HG03460 (cell line): ENCODE measurements around the gene PTPN18.
"Not testable (repeated sequence)": the region's sequence is repeated elsewhere in the genome, so short reads cannot be mapped to it uniquely, and the experiment has no call there.

Experiments
- ATAC-seq: cut with Tn5 transposase; IDR thresholded peaks from one replicate; pipeline ENCODE4 v1.9.1; 2021; ENCODE audit not compliant: unreplicated experiment

Gene PTPN18, protein sequence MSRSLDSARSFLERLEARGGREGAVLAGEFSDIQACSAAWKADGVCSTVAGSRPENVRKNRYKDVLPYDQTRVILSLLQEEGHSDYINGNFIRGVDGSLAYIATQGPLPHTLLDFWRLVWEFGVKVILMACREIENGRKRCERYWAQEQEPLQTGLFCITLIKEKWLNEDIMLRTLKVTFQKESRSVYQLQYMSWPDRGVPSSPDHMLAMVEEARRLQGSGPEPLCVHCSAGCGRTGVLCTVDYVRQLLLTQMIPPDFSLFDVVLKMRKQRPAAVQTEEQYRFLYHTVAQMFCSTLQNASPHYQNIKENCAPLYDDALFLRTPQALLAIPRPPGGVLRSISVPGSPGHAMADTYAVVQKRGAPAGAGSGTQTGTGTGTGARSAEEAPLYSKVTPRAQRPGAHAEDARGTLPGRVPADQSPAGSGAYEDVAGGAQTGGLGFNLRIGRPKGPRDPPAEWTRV

DNA sequence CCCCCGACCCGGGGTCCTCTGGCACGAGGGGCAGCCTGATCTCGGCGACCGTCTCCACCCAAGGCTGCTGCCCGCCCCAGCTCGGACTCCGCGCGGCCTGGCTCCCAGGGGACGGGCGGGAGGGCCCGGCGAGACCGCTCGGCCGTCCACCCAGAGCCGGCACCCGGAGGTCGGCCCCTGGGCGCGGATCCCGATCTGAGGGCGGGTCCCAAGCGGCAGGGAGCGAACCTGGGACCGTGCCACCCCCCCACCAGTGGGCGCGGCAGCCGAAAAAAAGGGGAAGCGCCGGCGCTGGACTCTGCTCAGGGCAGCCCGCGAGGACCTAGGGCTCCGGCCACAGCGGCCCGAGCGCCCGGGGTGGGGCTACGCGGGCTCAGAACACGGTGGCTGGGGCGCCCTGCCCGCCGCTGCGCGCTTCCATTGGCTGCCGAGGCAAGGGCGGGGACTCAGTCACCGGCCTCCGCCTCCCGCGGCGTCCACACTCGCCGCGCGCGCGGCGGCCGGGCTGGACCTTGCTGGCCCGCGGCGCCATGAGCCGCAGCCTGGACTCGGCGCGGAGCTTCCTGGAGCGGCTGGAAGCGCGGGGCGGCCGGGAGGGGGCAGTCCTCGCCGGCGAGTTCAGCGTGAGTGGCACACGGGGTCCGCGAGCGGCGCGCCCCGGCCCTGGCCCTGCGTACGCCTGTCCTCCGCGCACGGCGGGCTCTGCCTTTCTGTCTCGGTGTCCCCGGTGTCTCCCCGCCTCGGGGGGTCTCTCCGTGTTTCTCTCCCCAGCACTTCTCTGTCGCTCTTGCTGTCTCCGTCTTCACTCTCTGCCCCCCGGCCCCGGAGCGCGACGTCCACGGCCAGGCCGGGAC is at the start of gene PTPN18:
TSS of gene PTPN18 (plus strand) at position 479 of the 854 bp plus-strand sequence. CDS start at position 531, 52 bp downstream.
- ATAC-seq: peak; percentile 83

DNA sequence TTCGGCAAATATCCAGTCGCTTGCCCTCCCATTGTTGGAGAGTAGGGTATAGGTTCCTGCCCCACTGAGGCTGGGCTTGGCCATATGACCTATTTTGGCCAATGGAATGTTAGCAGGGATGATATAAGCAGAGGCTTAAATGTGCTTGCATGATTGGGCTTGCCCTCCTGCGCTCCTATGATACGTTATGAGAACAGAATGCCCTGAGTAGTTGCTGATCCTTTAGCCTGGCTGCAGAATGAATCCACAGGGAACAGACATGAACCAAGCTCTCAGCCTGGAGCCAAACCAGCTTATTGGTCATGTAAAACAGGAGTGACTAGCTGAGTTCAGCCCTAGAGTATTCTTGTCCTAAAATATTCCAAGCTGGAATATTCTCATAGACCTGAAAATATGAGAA is 48.0 kb upstream of the PTPN18 start:
- no peak for ATAC-seq

DNA sequence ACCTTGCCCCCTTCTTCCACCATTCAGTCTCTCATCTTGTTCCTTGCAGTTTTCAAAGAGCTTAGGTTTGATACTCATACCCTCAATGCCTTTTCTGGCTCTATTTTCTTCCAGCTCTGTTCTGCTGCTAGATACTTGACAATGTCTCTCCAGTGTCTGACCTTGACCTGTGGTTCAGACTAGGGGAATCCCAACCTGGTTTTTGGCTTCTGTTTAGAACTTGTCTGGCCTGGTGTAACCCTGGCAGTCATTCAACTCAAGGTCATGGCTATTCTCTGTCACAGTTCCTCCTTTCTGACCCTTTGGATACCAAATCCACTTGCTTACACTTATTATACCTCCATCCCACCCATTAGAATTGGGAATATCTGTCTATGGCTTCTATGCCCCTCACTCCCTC is 45.0 kb upstream of the PTPN18 start:
- ATAC-seq: no peak

DNA sequence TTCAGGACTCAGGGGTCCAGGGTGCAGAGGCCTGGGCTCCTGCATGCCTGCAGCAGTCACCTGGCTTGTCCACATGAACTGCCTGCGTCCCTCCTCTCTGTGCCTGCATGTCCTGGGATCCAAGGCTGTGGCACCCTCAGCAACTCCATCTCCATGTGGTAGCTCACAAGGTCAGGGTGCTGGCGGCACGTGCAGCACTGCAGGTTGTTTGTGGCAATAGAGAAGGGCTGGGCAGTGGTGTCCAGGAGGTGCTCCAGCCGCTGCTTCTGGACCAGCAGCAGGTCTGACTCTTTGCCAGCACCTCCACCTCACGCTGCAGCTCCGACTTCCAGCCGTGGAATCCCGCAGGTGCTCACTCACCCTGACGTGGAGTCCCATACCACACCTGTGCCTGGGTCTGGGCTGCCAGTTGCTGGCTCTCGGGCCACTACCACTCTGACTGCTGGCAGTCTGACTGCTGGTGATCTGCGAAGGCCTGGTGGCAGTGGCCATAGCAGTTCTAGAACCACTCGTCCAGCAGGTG is 42.0 kb upstream of the PTPN18 start:
- ATAC-seq: no peak

DNA sequence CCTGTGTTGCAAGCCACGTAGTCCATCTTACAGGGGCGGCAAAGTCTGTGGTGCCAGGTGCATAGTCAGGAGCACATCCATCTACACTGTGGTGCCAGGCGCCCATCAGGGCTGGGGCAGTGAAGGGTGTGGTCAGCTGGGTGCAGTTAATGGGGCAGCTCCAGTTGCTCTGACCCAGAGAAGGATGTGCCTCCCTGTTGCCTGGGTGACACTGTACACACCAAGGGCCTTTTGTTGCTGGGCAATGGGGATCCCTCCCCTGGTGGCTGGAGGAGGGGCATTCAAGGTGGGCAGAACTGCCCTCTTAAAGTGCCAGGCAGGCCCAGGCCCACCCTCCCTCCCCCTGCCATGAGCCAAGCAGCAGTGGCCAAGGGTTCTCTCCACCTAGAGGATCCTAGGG is 41.5 kb upstream of the PTPN18 start:
- ATAC-seq: no peak

DNA sequence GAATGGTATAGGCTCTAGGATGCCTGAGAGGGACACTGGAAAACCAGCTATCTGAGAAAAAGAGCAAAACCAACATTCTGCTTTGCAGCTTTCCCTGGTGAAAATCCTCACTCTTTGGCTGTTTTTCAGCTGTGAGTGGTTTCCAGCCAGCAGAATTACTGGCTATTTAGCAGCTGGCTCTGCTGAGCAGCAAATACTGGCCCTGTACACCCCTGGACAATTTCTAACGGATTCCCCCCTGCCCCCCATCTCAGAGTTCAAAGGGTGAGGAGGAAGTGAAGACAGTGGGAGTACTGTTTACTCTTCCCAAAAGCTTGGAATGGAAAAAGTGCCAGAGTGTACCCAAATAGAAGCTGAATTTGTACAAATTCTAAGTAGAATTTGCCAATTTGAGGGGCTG is 39.3 kb upstream of the PTPN18 start:
- ATAC-seq: no peak

DNA sequence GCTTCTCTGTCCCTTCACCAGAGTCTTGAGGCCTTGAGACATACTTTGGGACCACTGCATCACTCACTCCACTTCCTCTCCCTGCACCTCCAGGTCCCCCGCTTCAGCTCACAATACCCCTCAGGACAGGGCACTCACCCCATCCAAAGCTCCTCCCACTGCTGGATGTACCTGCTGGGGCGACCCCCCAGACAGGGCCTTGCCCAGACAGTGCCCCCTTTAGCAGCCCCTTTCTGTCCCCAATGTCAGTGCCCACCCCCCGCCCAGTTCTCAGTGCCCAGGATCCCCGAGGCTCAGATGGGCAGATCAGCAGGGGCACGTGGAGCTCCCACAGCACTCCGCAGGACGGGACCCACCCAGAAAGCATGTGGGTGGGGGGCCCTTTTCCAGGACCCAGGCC is 37.0 kb upstream of the PTPN18 start:
- no peak for ATAC-seq

DNA sequence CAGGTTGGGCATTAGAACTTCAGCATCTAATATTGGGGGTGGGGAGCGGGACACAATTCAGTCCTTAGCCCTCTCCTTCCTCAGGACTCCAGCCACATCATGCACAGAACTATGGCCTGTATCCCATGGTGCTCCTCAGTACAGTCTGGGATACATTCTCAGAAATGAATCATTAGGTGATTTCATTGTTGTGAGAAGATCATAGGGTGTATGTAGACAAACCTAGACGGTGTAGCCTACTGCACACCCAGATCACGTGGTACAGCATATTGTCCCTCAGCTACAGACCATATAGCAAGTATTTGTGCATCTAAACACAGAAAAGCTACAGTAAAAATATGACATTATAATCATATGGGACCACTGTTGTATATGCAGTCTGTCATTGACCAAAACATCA is 36.3 kb upstream of the PTPN18 start:
- no peak for ATAC-seq

DNA sequence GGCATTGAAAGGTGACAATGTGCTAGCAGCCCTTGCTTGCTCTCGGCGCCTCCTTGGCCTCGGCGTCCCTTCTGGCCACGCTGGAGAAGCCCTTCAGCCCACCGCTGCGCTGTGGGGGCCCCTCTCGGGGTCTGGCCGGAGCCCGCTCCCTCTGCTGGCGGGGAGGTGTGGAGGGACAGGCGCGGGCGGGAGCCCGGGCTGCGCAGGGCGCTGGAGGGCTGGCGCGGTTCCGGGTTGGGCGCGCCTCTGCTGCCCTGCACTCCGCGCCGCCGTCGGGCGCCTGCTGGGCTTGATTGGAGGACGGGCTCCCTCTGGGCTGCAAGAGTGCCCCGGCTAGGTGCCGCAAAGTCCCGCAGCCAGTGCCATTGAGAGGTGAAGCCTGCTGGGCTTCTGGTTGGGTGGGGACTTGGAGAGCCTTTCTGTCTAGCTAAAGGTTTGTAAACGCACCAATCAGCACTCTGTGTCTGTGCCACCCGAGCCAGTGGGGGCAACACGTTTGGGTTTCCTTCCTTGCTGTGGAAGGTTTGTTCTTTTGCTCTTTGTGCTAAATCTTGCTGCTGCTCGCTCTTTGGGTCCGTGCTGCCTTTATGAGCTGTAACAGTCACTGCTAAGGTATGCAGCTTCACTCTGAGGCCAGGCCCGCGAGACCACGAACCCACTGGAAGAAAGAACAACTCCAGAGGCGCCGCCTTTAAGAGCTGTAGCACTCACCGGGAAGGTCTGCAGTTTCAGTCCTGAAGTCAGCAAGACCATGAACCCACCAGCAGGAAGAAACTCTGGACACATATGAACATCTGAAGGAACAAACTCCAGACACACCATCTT is 27.9 kb upstream of the PTPN18 start:
- no peak for ATAC-seq

DNA sequence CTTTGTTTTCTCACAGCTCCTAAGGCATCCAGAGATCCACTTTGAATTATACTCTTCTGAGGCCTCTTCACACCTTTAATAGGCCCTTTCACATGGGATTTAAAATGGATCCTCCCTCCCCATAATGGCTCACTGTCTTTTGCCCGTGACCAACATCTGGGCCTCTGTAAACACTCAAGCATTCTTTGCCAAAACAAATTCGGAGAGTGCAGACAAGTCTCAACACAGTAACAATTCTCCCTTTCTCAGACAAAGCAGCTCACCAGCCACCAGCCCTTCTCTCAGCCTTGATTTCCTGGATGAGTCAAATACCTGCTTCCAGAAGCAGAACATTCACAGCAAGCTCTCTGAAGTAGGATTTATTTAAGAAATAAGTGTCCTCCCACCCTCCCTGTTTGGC is 27.1 kb upstream of the PTPN18 start:
- no peak for ATAC-seq

DNA sequence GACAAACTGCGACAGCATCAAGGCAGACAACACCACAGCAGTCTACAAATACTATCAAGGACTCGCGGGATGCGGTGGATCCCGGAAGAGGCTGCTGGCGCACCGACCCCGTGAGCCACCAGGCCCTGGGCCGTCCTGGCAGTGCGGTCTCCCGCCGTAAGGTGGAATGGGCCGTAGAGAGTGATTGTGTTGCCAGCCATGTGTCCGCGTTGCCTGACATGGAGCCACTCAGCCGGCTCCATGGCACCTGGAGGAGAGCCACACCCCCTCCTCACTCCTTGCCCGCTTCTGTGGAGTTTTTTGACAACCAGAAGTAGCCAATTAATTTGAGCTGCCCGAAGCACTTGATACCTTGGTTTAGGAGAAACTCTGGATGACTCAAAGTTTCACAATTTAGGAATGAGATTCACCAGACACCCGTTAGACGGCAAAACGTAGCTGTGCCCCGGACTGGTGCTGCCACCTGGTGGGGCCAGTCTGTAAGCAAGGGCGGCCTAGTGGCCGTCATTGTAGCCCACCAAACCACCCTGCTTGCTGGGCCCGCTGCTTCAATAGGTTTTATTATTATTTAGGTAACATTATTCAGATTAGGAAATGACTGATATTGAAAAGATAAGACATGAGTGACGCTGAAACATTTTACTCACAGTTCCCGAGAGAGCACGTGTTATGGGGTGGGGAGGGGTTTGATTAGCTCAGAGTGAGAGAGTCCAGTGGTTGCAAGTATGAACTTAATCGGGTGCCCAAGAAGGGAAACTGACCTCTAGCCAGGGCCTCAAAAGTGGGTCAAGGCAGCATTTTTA is 23.4 kb upstream of the PTPN18 start:
- ATAC-seq: peak; percentile 77

DNA sequence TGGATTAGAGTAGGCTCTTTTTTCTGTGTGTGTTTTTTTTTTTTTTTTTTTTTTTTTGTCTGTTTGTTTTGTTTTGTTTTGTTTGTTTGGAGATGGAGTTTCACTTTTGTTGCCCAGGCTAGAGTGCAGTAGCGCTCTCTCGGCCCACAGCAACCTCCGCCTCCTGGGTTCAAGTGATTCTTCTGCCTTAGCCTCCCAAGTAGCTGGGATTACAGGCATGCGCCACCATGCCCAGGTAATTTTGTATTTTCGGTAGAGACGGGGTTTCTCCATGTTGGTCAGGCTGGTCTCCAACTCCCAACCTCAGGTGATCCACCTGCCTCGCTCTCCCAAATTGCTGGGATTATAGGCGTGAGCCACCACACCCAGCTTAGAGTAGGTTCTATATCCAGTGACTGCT is 22.6 kb upstream of the PTPN18 start:
- not testable (repeated sequence) for ATAC-seq

DNA sequence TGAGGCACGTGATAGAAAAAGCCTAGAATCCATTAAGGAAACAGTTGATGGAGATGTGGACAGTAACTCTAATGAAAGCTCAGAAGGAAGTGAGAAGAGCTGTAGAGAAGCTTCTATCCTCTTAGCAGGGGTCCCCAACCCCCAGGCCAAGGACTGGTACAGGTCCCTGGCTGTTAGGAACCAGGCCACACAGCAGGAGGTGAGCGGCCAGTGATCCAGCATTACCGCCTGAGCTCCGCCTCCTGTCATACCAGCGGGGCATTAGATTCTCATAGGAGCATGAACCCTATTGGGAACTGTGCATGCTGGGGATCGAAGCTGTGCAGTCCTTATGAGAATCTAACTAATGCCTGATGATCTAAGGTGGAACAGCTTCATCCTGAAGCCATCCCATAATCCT is 21.8 kb upstream of the PTPN18 start:
- no peak for ATAC-seq

DNA sequence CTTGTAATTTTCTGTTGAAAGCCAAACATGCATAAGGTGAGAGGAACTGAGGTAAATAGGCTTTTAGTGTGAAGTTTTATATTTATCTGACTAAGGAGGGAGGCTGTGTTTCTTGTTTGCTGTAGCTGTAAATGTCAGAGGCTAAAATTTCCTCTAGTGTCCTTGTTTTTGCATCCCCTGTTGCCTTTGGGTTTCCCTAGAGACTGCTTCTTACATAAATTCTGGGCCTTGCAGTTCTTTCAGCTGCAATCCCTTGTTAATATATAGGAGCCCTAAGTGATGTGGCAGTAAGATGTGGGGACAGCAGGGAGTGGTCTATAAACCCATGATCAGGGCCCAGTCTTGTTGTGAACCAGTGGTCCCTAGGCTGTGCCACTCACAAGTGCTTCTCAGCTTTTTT is 20.6 kb upstream of the PTPN18 start:
- no peak for ATAC-seq

DNA sequence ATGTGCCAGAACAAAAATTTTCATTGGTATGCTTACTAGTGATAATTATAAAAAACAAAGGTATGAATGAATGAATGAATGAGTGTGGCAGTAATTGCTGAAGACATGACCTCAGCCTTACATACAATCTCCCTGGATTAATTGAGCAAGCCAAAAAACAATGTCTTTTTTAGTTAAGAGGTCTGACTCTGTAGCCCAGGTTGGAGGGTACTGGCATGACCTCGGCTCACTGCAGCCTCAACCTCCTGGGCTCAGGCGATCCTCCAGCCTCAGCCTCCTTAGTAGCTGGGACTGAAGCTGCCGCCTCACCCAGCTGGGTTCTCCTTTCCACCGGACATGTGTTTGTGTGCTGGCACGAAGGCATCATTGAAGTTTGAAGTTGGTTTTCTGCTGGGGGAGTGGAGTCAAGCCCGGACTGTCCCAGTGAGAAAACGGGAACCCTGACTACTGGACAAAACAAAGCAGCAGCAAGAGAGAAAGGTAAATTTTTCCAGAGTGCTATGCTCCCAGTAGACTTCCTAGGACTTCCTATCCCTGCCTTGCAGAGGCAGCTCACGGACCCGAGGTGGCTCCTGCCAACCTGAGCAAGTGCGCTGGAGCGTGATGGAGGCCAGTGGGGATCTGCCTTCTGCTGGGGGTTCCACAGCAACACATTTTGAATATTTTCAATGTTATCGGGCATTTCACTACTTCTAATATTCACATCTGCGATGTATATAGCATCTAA is 19.5 kb upstream of the PTPN18 start:
- no peak for ATAC-seq

DNA sequence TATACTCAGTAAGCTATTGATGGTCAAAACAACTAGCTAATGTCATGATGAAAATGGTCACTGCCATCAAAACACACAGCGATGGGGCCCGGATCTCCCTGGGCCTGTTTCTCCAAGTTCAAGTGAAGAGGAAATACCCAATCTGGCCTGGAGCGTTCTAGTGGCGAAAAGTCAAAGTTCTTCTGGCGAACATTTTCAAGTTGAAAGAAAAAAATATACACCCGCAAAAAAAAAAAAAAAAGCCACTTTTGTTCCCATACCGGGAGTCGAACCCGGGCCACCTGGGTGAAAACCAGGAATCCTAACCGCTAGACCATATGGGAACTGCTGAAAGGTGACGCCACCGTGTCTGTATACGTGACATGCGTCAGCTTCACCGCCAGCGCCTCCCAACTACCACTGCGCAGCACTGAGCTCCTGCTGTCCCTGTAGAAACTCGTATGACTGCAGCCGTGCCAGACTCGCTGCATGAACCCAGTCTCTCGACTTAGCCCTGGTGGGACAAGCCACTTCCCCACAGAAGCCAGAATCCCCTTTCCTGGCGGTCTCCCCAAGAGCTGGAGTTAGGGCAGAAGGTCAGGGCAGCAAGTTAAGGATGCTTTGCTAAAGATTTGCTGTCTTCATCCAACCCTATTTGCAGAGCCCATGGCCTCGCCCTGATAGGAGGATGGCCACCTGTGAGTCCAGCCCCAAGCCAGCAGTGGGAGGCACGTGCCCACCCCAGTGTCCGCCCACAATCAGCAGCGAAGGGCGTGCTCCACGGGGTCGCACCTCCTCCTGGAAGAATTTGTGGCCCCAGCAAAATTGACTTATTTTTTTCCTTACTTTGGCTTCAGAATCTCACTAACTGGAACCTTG is 18.8 kb upstream of the PTPN18 start:
- ATAC-seq: no peak

DNA sequence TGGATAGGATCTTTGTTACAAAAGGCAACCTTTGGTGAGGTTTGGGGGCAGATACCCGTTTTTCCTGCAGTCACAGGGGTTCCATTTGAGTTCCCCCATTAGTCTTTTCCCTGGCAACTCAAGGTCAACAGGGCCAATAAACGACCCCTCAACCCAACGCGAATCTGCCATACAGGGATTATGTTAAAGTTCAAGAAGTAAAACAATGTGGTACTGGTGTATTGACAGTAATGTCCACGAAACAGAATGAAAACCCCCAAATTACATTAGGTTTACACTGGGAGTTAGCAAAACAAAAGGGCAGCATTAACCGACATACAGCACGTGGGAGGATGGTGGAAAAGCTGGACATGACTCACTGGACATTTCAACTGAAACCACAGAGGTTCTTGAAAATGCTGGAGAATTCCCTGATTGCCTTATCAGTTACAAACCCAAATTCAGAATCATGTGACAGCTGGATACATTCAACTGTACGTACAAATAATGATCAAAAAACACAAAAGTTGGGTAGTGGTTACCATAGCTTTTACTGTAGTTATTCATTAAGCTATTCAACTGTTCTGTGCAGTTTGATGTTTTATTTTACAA is 18.0 kb upstream of the PTPN18 start:
- no peak for ATAC-seq

DNA sequence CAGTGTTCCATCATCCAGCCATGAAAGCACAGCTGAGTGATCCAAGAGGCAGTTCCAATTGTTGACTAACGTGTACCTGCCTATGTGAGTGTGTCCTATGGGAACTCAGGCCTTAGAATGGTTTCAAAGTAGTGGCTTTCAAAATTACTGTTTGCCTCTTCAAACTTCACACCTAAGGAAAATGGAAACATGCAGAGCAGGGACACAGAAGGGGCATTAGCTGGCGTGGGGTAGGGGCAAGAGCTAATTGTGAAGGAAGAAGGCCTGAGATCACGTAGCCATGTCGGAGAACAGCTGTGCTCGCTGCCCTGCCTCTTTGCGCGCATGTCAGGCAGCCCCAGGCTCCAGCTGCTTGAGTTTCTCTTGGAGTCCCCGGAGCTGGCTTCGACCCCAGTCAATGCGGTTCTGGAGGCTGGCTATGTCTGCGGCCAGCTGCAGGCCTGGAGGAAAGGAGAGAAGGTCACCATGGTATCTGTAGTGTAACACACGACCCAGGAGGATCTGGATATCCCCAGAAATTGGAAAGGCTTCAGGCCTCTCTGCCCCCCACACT is 17.0 kb upstream of the PTPN18 start:
- ATAC-seq: no peak
